Fibroblast of villous mesenchyme (primary cell): ENCODE results near the gene KLRF2. TPM values are rescaled to one million over a fixed set of nuclear protein-coding genes. Genes with fewer than 3 reads are reported as not detected.
"Not testable (repeated sequence)": the region's sequence is repeated elsewhere in the genome, so short reads cannot be mapped to it uniquely, and the experiment has no call there.

Experiments
- DNase-seq: peaks from one replicate; pipeline ENCODE4 v3.0.0-alpha.2; 2010; ENCODE audit warnings: low read depth
- H3K4me3 ChIP-seq: 2 replicates; pipeline ENCODE4 v1.5.1; 2011; ENCODE audit warnings: low read depth, mild to moderate bottlenecking, low read length
- CTCF ChIP-seq: IDR thresholded peaks from 2 replicates; pipeline ENCODE4 v1.5.1; 2012; ENCODE audit warnings: low read depth, mild to moderate bottlenecking, low read length; ENCODE audit not compliant: insufficient read depth
- total RNA-seq: library from RNA; depleted of rRNA; stranded (reverse); fragments of >200 nt; gene quantifications from 2 replicates; pipeline ENCODE4 v1.2.3, GENCODE V29; 2012

KLRF2 gene
- total RNA-seq, 1 donor = not detected

DNA sequence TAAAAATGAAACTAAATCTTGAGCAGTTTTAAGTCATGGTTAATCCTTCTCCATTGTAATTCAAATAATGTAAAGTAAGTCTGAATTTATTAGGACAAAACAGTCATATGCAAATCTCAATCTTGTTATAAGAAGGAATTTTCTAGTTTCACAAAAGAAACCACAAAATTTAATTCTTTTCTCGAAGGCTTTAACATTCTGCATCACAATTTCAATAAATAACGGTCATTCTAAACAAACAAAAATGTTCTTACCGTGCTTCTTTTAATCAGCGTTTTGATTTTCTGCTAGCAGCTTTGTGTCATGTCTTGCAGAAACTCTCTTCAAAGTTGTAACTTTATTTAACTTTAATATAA, 12.4 kb upstream of the KLRF2 start:
- H3K4me3 ChIP-seq = peak overlapping the region; percentile 67
- DNase-seq = no peak
- no peak for TF ChIP-seq CTCF

DNA sequence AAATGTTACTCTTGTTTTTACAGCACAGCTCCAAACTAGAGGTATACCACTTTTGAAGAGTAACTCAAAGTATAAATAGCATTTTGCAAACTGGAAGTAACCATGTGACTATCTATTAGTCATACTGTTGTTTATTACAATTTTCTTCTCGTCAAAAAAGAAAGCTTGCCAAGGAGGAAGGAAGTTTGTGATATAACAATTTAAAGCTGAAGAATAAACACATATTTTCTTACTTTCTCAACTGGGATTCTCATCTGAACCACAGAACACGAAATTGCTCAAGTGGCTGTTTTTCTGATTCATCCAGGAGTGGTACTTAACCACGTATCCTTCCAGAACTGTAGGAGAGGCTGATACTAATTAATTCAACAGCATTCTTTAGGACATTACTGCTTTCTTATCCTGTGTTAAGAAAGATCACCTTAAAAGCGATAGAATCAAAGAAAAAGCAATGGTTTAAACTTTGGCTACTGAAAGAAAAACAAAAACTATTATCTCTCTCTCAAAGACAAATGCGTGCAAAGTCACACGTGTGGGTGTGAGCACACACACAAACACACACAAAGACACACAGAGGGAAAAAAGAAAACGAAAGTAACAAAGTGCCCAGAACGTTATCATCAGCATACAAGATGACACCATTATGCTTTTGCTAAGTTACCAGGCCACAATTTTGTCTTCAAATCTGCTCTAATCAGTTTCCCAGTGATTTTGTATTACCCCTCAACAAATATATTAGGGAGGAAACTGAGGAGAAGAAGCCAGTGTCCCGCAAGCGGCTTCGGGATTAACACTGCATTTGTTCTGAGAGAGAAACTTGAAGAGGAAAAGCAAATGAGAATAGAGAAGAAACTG, 11.8 kb upstream of the KLRF2 start, which contains the start of gene CLEC2B:
CLEC2B (minus strand) TSS at position 48 of the 855 bp plus-strand sequence.
- TF ChIP-seq CTCF = no peak
- peak within 1 kb of the TSS; percentile 67 for H3K4me3 ChIP-seq
- DNase-seq = peak; percentile 93

- no peak for TF ChIP-seq CTCF
- peak; percentile 30 for DNase-seq
- H3K4me3 ChIP-seq = peak overlapping the region; percentile 67
Observed at GRCh38 chr12:9870286-9870866, 10.9 kb upstream of the KLRF2 start.

GRCh38 chr12:9872162-9872561, 9.1 kb upstream of the KLRF2 start:
- no peak overlapping the region for H3K4me3 ChIP-seq
- DNase-seq = no peak
- no peak for TF ChIP-seq CTCF

DNA sequence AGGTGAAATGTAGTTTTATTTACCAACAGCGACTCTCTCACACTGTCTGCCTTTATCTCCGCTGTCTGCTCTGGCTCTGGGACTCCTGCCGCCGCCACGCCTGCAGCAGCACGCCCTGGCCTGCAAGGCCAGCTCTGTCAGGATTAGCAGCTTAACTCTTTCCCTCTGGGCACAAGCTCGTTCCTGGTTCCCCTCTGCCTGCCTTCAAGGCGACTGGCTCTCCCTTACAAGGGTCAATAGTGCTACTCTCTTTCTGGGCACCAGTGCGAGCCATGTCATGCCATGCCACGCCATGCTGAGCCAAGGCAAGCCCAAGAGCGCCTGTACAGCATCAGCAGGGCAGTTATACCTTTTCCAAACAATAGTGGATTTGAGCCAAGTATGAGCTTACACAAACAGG, 8.5 kb upstream of the KLRF2 start:
- no peak overlapping the region for H3K4me3 ChIP-seq
- no peak for TF ChIP-seq CTCF
- DNase-seq = no peak

GRCh38 chr12:9876120-9876519, 5.2 kb upstream of the KLRF2 start:
- not testable (repeated sequence) for DNase-seq, H3K4me3 ChIP-seq

DNA sequence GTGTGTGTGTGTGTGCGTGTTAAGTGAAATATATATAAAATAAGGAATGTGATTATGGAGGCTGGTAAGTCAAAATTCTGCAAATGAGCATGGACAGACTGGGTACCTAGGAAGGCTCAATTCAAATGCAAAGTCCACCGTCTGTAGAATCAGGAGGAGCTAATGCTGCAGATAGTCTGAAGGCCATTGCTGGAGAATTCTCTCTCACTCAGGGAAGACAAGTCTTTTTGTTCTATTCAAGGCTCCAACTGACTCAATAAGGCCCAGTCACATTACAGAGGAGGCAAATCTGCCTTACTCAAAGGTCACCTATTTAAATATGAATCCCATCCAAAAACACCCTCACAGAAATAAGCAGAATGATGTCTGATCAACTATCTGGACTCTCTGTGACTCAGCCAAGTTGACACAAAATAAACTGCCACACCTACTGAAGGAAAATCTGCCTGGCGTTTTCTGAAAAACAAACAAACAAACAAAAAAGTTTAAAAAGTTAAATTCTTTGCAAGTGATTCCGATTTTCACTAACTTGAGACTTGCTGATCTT, 684 bp upstream of the KLRF2 start:
- no peak overlapping the region for H3K4me3 ChIP-seq
- TF ChIP-seq CTCF = no peak
- no peak for DNase-seq
